Activated CD8-positive, alpha-beta T cell treated with anti-CD3 and anti-CD28 coated beads for 36 hours (primary cell): Measurements from ENCODE around the gene NFKB1. TPM values are rescaled to one million over a fixed set of nuclear protein-coding genes. Genes with fewer than 3 reads are reported as not detected.

ENCODE experiments used
- ATAC-seq: fragments of 200-7000 bp; cut with Tn5 transposase; one replicate; pipeline ENCODE4 v1.10.0; 2021; ENCODE audit warnings: mild to moderate bottlenecking, moderate library complexity
- CTCF ChIA-PET: fragments of 350-600 bp; sonication (Branson Sonifier 250); formaldehyde crosslinking; loops from one replicate; lab custom pipeline; 2021; ENCODE audit warnings: antibody characterized with exemption; lab: Charles Lee
- POLR2A ChIA-PET: fragments of 350-600 bp; sonication (Branson Sonifier 250); formaldehyde crosslinking; loops from one replicate; lab custom pipeline; 2021; ENCODE audit warnings: antibody characterized with exemption; lab: Charles Lee
- DNase-seq: peaks from one replicate; pipeline ENCODE4 v3.0.0-alpha.2; 2020
- H3K27ac Mint-ChIP-seq: one replicate; pipeline ENCODE4 v1.8.0; 2021; ENCODE audit warnings: mild to moderate bottlenecking, mixed read lengths
- H3K27me3 Mint-ChIP-seq: one replicate; pipeline ENCODE4 v1.8.0; 2021; ENCODE audit warnings: mixed read lengths
- H3K36me3 Mint-ChIP-seq: one replicate; pipeline ENCODE4 v1.8.0; 2021; ENCODE audit warnings: low read depth, mixed read lengths
- H3K4me1 Mint-ChIP-seq: one replicate; pipeline ENCODE4 v1.8.0; 2021; ENCODE audit warnings: low read depth, mixed read lengths
- H3K4me3 Mint-ChIP-seq: one replicate; pipeline ENCODE4 v1.8.0; 2021; ENCODE audit warnings: mild to moderate bottlenecking, moderate library complexity, mixed read lengths
- H3K9me3 Mint-ChIP-seq: one replicate; pipeline ENCODE4 v1.8.0; 2021; ENCODE audit warnings: mixed read lengths
- intact Hi-C: fragments of 100-400 bp; cut with micrococcal nuclease; formaldehyde crosslinking; loops from one replicate; pipeline ENCODE4 v1.10.0; 2022
- total RNA-seq, 2 experiments: library from RNA; stranded (reverse); gene quantifications; one replicate each; pipeline ENCODE4 v1.2.3, GENCODE V29; 2021
- TF ChIP-seq, protein P1 (sequence below): fragments of 200-600 bp; IDR thresholded peaks from one replicate; pipeline ENCODE4 v1.8.0; 2022; ENCODE audit warnings: antibody characterized with exemption, mild to moderate bottlenecking

The NFKB1 gene
- total RNA-seq, 2 experiments from 2014 or later = 224 to 230 TPM

DNA sequence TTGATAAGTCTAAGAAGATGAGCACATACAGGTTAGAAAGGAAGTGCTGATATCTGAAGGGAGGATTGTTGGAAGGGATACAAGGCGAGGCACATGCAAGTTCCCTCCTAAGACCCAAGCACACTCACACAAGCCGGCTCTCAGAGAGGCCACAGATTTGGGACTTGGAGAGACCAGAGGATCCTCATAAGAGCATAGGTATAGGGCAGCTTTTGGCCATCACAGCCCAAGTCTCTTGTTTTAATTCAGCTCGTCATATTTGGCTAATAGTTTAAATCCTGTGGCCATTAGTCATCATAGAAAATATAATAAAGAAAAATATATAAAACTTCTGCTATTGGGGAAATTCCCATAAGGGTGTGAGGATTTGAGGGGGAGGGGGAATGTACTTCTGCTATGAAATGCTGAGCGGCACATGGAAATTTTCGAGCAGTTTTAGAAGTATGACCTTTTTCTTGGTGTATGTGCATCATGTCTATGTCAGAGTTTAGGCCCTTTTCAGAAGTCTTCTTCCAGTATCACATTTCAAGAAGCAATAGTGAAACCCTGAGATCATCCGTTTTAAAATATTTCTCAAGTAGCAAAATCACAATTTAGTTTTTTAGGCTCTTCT lies 97.7 kb downstream of the NFKB1 start:
- Mint-ChIP-seq H3K9me3 (peaks cover 2% of the 10 kb centered on the region), H3K36me3 (peaks cover 83% of the 10 kb centered on the region), H3K27me3 (no peaks in the 10 kb centered on the region), H3K4me3 (peak overlapping the region; percentile 9), H3K27ac (peak overlapping the region; percentile 94), H3K4me1 (peaks cover 72% of the 10 kb centered on the region)
- ChIA-PET POLR2A (interaction anchor here (1.0 to 2.0 kb wide), 3 partner anchors 14 to 87 kb away, joined by 3 to 10 read pairs (median 3); no protein-coding TSS in a partner anchor), CTCF (interaction anchor here (0.9 to 1.9 kb wide), 7 partner anchors 11 to 150 kb away, joined by 3 to 5 read pairs (median 4); no protein-coding TSS in a partner anchor)
- ATAC-seq (peak; percentile 67), DNase-seq (peak; percentile 63)
- intact Hi-C loops = no loop called here
- TF ChIP-seq, protein P1, sequence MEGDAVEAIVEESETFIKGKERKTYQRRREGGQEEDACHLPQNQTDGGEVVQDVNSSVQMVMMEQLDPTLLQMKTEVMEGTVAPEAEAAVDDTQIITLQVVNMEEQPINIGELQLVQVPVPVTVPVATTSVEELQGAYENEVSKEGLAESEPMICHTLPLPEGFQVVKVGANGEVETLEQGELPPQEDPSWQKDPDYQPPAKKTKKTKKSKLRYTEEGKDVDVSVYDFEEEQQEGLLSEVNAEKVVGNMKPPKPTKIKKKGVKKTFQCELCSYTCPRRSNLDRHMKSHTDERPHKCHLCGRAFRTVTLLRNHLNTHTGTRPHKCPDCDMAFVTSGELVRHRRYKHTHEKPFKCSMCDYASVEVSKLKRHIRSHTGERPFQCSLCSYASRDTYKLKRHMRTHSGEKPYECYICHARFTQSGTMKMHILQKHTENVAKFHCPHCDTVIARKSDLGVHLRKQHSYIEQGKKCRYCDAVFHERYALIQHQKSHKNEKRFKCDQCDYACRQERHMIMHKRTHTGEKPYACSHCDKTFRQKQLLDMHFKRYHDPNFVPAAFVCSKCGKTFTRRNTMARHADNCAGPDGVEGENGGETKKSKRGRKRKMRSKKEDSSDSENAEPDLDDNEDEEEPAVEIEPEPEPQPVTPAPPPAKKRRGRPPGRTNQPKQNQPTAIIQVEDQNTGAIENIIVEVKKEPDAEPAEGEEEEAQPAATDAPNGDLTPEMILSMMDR = no peak

DNA sequence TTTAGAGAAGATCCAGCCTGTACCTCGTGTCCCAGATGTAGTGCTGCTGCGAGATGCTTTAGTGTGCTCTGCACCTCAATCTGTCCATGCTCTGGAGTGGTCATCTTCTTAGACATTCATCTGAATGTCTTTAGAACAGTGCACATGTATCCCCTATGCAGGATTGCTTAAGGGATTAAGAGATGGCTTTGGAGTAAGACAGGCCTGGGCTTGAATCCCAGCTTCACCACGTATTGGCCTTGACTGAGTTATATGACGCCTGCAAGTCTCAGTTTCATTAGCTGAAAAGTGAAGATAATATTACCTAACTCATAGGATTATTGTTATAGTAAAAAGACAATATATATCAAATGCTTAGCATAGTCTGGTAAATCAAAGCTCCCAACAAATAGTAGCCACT lies 98.3 kb downstream of the NFKB1 start:
- DNase-seq (no peak), ATAC-seq (no peak)
- ChIA-PET POLR2A (interaction anchor here (1.0 to 2.0 kb wide), 4 partner anchors 14 to 83 kb away, joined by 3 to 10 read pairs (median 4); no protein-coding TSS in a partner anchor), CTCF (interaction anchor here (1.1 to 1.9 kb wide), 7 partner anchors 10 to 151 kb away, joined by 3 to 5 read pairs (median 4); no protein-coding TSS in a partner anchor)
- TF ChIP-seq, protein P1 = no peak
- H3K4me1 Mint-ChIP-seq = peaks cover 69% of the 10 kb centered on the region
- intact Hi-C loops = no loop called here
- peaks cover 2% of the 10 kb centered on the region for H3K9me3 Mint-ChIP-seq
- H3K36me3 Mint-ChIP-seq = peaks cover 80% of the 10 kb centered on the region
- peak overlapping the region; percentile 94 for H3K27ac Mint-ChIP-seq
- H3K4me3 Mint-ChIP-seq = peak overlapping the region; percentile 9
- H3K27me3 Mint-ChIP-seq = no peaks in the 10 kb centered on the region

DNA sequence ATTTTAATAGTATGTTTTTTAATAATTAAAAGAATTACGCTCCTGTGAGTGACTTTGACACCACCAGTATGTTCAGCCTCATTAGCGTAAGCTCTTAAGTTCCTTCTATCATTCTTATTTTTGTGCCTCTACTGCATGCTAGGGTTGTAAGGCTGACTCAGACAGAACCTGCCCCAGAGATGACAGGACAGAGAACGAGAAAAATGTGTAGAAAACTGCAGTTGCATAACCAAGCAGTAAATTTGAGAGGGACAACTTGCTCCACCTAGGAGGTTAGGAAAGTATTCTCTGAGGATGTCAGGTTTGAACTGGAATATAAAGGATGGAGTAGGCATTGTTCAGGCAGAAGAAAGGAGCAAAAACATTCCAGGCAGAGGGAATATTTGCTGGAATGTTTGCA lies 98.7 kb downstream of the NFKB1 start:
- no peak overlapping the region for H3K4me3 Mint-ChIP-seq
- peaks cover 2% of the 10 kb centered on the region for H3K9me3 Mint-ChIP-seq
- ChIA-PET POLR2A (interaction anchor here (0.7 to 2.0 kb wide), 5 partner anchors 13 to 152 kb away, joined by 3 to 10 read pairs (median 3); no protein-coding TSS in a partner anchor), CTCF (interaction anchor here (1.1 to 1.9 kb wide), 7 partner anchors 10 to 151 kb away, joined by 3 to 5 read pairs (median 4); no protein-coding TSS in a partner anchor)
- peak overlapping the region; percentile 82 for H3K27ac Mint-ChIP-seq
- ATAC-seq (no peak), DNase-seq (no peak)
- TF ChIP-seq, protein P1 = no peak
- peaks cover 68% of the 10 kb centered on the region for H3K4me1 Mint-ChIP-seq
- no peaks in the 10 kb centered on the region for H3K27me3 Mint-ChIP-seq
- intact Hi-C loops = no loop called here
- peaks cover 80% of the 10 kb centered on the region for H3K36me3 Mint-ChIP-seq

DNA sequence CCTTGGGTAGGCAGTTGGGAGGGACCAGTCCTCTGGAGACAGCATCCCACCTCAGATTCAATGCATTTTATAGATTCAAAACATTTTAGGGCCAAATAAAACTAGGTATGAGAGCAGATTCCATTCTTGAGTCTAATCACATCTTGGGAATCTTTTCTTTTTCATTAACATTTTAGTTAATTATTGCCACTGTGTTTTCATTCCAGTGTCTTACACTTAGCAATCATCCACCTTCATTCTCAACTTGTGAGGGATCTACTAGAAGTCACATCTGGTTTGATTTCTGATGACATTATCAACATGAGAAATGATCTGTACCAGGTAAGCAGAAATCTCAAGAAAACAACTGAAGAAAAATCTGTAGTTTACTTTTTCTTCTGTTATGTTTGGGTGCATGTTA lies 99.5 kb downstream of the NFKB1 start:
- no peak overlapping the region for H3K4me3 Mint-ChIP-seq
- peak overlapping the region; percentile 82 for H3K27ac Mint-ChIP-seq
- no peak for ATAC-seq
- intact Hi-C loops = no loop called here
- POLR2A ChIA-PET = interaction anchor here (0.7 kb wide), 1 partner anchor 153 kb away, joined by 3 read pairs; no protein-coding TSS in a partner anchor
- DNase-seq = no peak
- TF ChIP-seq, protein P1 = no peak
- H3K9me3 Mint-ChIP-seq = peaks cover 2% of the 10 kb centered on the region
- CTCF ChIA-PET = interaction anchor here (1.7 to 1.9 kb wide), 2 partner anchors 9 to 22 kb away, joined by 4 to 5 read pairs; no protein-coding TSS in a partner anchor
- peaks cover 81% of the 10 kb centered on the region for H3K36me3 Mint-ChIP-seq
- H3K4me1 Mint-ChIP-seq = peaks cover 64% of the 10 kb centered on the region
- no peaks in the 10 kb centered on the region for H3K27me3 Mint-ChIP-seq
